Neural cell (in vitro differentiated cells): ENCODE measurements around the gene RHOT1. TPM values are rescaled to one million over a fixed set of nuclear protein-coding genes. Genes with fewer than 3 reads are reported as not detected.

ENCODE experiments used
- H2AFZ ChIP-seq: fragments of 200-600, 300-800 bp; sonication (generic), shearing (Covaris generic); 2 replicates; pipeline ENCODE4 v1.6.0; 2014; ENCODE audit warnings: low read depth, mild to moderate bottlenecking, antibody characterized with exemption, low read length, moderate library complexity
- H3F3A ChIP-seq: fragments of 200-600 bp; shearing (Covaris generic); 2 replicates; pipeline ENCODE4 v1.6.1; 2016; ENCODE audit warnings: mild to moderate bottlenecking, moderate library complexity, mixed read lengths, antibody characterized with exemption, low read length; ENCODE audit not compliant: insufficient read depth, poor library complexity, severe bottlenecking
- H3K27ac ChIP-seq: fragments of 200-600, 300-800 bp; sonication (generic), shearing (Covaris generic); 2 replicates; pipeline ENCODE4 v1.5.1; 2014; ENCODE audit warnings: mild to moderate bottlenecking, low read length, moderate library complexity
- H3K27me3 ChIP-seq: fragments of 300-800, 200-600 bp; sonication (generic), shearing (Covaris generic); 2 replicates; pipeline ENCODE4 v1.6.0; 2014; ENCODE audit warnings: mild to moderate bottlenecking, low read depth, low read length, moderate library complexity; ENCODE audit not compliant: insufficient read depth
- H3K36me3 ChIP-seq: fragments of 300-800, 200-600 bp; sonication (generic), shearing (Covaris generic); 2 replicates; pipeline ENCODE4 v1.5.1; 2014; ENCODE audit warnings: mild to moderate bottlenecking, antibody characterized with exemption, low read length, moderate library complexity; ENCODE audit not compliant: insufficient read depth
- H3K4me2 ChIP-seq: fragments of 300-800, 200-600 bp; sonication (generic), shearing (Covaris generic); 2 replicates; pipeline ENCODE4 v1.6.0; 2014; ENCODE audit warnings: mild to moderate bottlenecking, low read length
- H3K4me3 ChIP-seq: fragments of 300-800, 200-600 bp; sonication (generic), shearing (Covaris generic); 2 replicates; pipeline ENCODE4 v1.5.1; 2014; ENCODE audit warnings: mild to moderate bottlenecking, low read length, moderate library complexity
- H3K79me2 ChIP-seq: fragments of 200-600 bp; shearing (Covaris generic); replicated peaks from 2 replicates; pipeline ENCODE4 v1.6.0; 2014; ENCODE audit warnings: mild to moderate bottlenecking, low read length, moderate library complexity; ENCODE audit not compliant: insufficient read depth
- H3K9ac ChIP-seq: fragments of 300-800, 200-600 bp; sonication (generic), shearing (Covaris generic); 2 replicates; pipeline ENCODE4 v1.6.1; 2016; ENCODE audit warnings: mild to moderate bottlenecking, low read length, mixed read lengths
- H3K9me2 ChIP-seq: fragments of 200-600 bp; shearing (Covaris generic); 2 replicates; pipeline ENCODE4 v1.6.1; 2016; ENCODE audit warnings: mild to moderate bottlenecking, low read length, mixed read lengths; ENCODE audit not compliant: insufficient read depth
- H3K9me3 ChIP-seq: fragments of 200-600, 300-800 bp; sonication (generic), shearing (Covaris generic); 2 replicates; pipeline ENCODE4 v1.6.1; 2016; ENCODE audit warnings: mild to moderate bottlenecking, mixed run types, low read length, moderate library complexity, mixed read lengths
- H4K20me1 ChIP-seq: fragments of 200-600 bp; shearing (Covaris generic); 2 replicates; pipeline ENCODE4 v1.6.1; 2016; ENCODE audit warnings: mild to moderate bottlenecking, mixed run types; ENCODE audit not compliant: insufficient read depth
- EZH2 ChIP-seq: fragments of 200-600, 300-800 bp; shearing (Covaris generic), sonication (generic); IDR thresholded peaks from 2 replicates; pipeline ENCODE4 v1.6.1; 2014; ENCODE audit warnings: antibody characterized with exemption, low read length, borderline replicate concordance, mild to moderate bottlenecking; ENCODE audit not compliant: insufficient read depth, poor library complexity, severe bottlenecking
- MXI1 ChIP-seq: fragments of 450-650 bp; conservative IDR thresholded peaks from 2 replicates; pipeline ENCODE4 v1.6.1; 2014; ENCODE audit warnings: antibody characterized with exemption, mild to moderate bottlenecking; ENCODE audit not compliant: poor library complexity, severe bottlenecking
- POLR2AphosphoS5 ChIP-seq: IDR thresholded peaks from 2 replicates; pipeline ENCODE4 v1.6.1; 2012
- RAD21 ChIP-seq: fragments of 450-650 bp; conservative IDR thresholded peaks from 2 replicates; pipeline ENCODE4 v1.6.1; 2014; ENCODE audit warnings: antibody characterized with exemption, mild to moderate bottlenecking, moderate library complexity
- SMC3 ChIP-seq: fragments of 450-650 bp; conservative IDR thresholded peaks from 2 replicates; pipeline ENCODE4 v1.6.1; 2014; ENCODE audit warnings: antibody characterized with exemption, mild to moderate bottlenecking, moderate library complexity; ENCODE audit not compliant: poor library complexity
- TAF1 ChIP-seq: IDR thresholded peaks from 2 replicates; pipeline ENCODE4 v1.6.1; 2012; ENCODE audit warnings: low read depth
- polyA plus RNA-seq: library from polyadenylated mRNA; depleted of rRNA; stranded (reverse); fragments of >200 nt; gene quantifications from 2 replicates; pipeline ENCODE4 v1.2.3, GENCODE V29; 2014
- TF ChIP-seq, protein P1 (sequence below): IDR thresholded peaks from 2 replicates; pipeline ENCODE4 v1.6.1; 2012; ENCODE audit warnings: borderline replicate concordance
- TF ChIP-seq, protein P2 (sequence below): fragments of 450-650 bp; IDR thresholded peaks from 2 replicates; pipeline ENCODE4 v1.5.1; 2014; ENCODE audit warnings: antibody characterized with exemption, mild to moderate bottlenecking, moderate library complexity; ENCODE audit not compliant: poor library complexity, severe bottlenecking

The RHOT1 gene
- polyA plus RNA-seq, 1 donor from 2014 or later: 99.1 TPM

DNA sequence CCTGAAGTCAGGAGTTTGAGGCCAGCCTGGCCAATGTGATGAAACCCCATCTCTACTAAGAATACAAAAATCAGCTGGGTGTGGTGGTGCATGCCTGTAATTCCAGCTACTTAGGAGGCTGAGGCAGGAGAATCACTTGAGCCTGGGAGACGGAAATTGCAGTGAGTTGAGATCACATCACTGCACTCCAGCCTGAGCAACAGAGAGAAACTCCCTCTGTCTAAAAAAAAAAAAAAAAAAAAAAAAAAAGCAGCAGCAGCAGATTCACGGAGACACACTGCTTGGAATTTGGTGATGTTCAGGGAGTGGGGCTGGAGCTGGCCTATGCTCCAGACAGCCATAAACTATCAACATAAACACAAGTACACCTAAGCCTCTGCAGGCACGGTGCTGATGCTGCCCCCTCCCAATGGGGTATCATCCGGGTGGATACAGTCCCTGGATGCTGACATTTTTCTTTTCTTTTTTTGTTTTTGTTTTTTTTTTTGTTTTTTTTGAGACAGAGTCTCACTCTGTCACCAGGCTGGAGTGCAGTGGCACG is 39.6 kb upstream of the RHOT1 start:
- Histone ChIP-seq H2AFZ (no peak overlapping the region), H3K9ac (no peak overlapping the region)
- TF ChIP-seq TAF1 (no peak), EZH2 (no peak), MXI1 (no peak), SMC3 (no peak), RAD21 (no peak)
- TF ChIP-seq, protein P1, sequence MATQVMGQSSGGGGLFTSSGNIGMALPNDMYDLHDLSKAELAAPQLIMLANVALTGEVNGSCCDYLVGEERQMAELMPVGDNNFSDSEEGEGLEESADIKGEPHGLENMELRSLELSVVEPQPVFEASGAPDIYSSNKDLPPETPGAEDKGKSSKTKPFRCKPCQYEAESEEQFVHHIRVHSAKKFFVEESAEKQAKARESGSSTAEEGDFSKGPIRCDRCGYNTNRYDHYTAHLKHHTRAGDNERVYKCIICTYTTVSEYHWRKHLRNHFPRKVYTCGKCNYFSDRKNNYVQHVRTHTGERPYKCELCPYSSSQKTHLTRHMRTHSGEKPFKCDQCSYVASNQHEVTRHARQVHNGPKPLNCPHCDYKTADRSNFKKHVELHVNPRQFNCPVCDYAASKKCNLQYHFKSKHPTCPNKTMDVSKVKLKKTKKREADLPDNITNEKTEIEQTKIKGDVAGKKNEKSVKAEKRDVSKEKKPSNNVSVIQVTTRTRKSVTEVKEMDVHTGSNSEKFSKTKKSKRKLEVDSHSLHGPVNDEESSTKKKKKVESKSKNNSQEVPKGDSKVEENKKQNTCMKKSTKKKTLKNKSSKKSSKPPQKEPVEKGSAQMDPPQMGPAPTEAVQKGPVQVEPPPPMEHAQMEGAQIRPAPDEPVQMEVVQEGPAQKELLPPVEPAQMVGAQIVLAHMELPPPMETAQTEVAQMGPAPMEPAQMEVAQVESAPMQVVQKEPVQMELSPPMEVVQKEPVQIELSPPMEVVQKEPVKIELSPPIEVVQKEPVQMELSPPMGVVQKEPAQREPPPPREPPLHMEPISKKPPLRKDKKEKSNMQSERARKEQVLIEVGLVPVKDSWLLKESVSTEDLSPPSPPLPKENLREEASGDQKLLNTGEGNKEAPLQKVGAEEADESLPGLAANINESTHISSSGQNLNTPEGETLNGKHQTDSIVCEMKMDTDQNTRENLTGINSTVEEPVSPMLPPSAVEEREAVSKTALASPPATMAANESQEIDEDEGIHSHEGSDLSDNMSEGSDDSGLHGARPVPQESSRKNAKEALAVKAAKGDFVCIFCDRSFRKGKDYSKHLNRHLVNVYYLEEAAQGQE: no peak
- TF ChIP-seq, protein P2, sequence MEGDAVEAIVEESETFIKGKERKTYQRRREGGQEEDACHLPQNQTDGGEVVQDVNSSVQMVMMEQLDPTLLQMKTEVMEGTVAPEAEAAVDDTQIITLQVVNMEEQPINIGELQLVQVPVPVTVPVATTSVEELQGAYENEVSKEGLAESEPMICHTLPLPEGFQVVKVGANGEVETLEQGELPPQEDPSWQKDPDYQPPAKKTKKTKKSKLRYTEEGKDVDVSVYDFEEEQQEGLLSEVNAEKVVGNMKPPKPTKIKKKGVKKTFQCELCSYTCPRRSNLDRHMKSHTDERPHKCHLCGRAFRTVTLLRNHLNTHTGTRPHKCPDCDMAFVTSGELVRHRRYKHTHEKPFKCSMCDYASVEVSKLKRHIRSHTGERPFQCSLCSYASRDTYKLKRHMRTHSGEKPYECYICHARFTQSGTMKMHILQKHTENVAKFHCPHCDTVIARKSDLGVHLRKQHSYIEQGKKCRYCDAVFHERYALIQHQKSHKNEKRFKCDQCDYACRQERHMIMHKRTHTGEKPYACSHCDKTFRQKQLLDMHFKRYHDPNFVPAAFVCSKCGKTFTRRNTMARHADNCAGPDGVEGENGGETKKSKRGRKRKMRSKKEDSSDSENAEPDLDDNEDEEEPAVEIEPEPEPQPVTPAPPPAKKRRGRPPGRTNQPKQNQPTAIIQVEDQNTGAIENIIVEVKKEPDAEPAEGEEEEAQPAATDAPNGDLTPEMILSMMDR: no peak

DNA sequence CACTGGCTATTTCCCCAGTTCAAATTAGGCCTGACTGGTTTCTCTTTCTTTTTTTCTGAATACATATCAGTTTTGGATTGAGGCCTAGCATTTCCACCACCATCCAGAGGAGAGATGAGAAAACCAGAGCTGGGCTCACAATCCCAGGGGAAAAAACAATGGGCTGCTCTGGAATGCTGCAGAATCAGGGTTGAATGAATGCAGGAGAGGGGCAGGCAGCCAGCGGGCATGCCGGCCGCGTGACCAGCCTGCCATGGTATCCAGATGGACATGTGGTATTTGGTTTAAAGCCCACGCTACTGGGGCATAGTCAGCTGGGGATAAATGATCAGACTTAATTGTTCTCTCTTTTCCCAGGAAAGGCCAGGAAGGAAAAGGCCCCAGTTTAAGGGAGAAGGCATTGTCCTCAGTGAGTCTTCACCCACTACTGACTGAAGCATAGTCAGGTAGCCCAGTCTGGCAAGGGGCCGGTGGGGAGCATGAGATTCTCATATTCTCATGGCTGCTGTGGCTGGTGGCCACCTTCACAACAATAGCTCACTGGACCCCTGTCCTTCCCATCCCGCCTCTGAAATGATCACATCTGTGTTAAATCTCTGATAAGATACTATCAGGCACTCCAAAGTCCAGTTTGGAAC is 38.7 kb upstream of the RHOT1 start:
- Histone ChIP-seq H3K27ac (no peak overlapping the region), H3K4me2 (no peak overlapping the region), H3K9me3 (no peaks in the 10 kb centered on the region), H3K9me2 (no peaks in the 10 kb centered on the region), H3K36me3 (no peaks in the 10 kb centered on the region), H3K4me3 (no peak overlapping the region), H3F3A (no peaks in the 10 kb centered on the region), H2AFZ (no peak overlapping the region), H3K27me3 (no peaks in the 10 kb centered on the region), H4K20me1 (no peaks in the 10 kb centered on the region), H3K9ac (no peak overlapping the region), H3K79me2 (no peaks in the 10 kb centered on the region)
- TF ChIP-seq EZH2 (no peak), MXI1 (no peak), SMC3 (no peak), POLR2AphosphoS5 (no peak), TAF1 (no peak)
- TF ChIP-seq, protein P1: no peak
- TF ChIP-seq, protein P2: no peak

More for the DNA sequence above, 39.6 kb upstream of the RHOT1 start:
- Histone ChIP-seq H3F3A (no peaks in the 10 kb centered on the region), H3K4me2 (no peak overlapping the region), H3K9me2 (no peaks in the 10 kb centered on the region), H3K9me3 (no peaks in the 10 kb centered on the region), H3K4me3 (no peak overlapping the region), H3K36me3 (no peaks in the 10 kb centered on the region), H3K27me3 (no peaks in the 10 kb centered on the region), H3K79me2 (no peaks in the 10 kb centered on the region), H3K27ac (no peak overlapping the region), H4K20me1 (no peaks in the 10 kb centered on the region)
